NB4 (cell line): Measurements from ENCODE around the gene MYLK.
"Not testable (repeated sequence)": the region's sequence is repeated elsewhere in the genome, so short reads cannot be mapped to it uniquely, and the experiment has no call there.

Source experiments
- DNase-seq: peaks from one replicate; pipeline ENCODE4 v3.0.0; 2010; ENCODE audit warnings: low read depth
- H3K4me3 ChIP-seq: one replicate; pipeline ENCODE4 v1.5.1; 2011; ENCODE audit warnings: mild to moderate bottlenecking, low read depth, low read length, moderate library complexity
- CTCF ChIP-seq: IDR thresholded peaks from one replicate; pipeline ENCODE4 v1.5.1; 2012; ENCODE audit warnings: low read depth, low read length
- MAX ChIP-seq: IDR thresholded peaks from 2 replicates; pipeline ENCODE4 v1.6.1; 2011; ENCODE audit warnings: low read depth, low read length
- MYC ChIP-seq: IDR thresholded peaks from 2 replicates; pipeline ENCODE4 v1.6.1; 2011; ENCODE audit warnings: low read depth, low read length
- POLR2A ChIP-seq: IDR thresholded peaks from 2 replicates; pipeline ENCODE4 v1.6.1; 2011; ENCODE audit warnings: mild to moderate bottlenecking; ENCODE audit not compliant: insufficient read length; ENCODE audit errors: extremely low read depth

The MYLK gene

GRCh38 chr3:123719061-123719756, 164.9 kb downstream of the MYLK start:
- not testable (repeated sequence) for H3K4me3 ChIP-seq
- TF ChIP-seq MYC (peak; percentile 33; the same call in 1 of the 2 replicates), MAX (peak; percentile 59), CTCF (peak; percentile 65)
- peak; percentile 70 for DNase-seq

GRCh38 chr3:123718108-123718507, 166.0 kb downstream of the MYLK start:
- no peak for TF ChIP-seq POLR2A
- TF ChIP-seq CTCF = no peak
- no peak for TF ChIP-seq MYC
- TF ChIP-seq MAX = no peak
- no peak for DNase-seq
- no peak overlapping the region for H3K4me3 ChIP-seq

- not testable (repeated sequence) for H3K4me3 ChIP-seq, DNase-seq
These were observed 166.7 kb downstream of the MYLK start for GRCh38 chr3:123717451-123717850.

GRCh38 chr3:123716411-123716810, 167.7 kb downstream of the MYLK start:
- DNase-seq = no peak
- TF ChIP-seq CTCF (no peak), MAX (no peak), POLR2A (no peak), MYC (no peak)
- H3K4me3 ChIP-seq = no peak overlapping the region

DNA sequence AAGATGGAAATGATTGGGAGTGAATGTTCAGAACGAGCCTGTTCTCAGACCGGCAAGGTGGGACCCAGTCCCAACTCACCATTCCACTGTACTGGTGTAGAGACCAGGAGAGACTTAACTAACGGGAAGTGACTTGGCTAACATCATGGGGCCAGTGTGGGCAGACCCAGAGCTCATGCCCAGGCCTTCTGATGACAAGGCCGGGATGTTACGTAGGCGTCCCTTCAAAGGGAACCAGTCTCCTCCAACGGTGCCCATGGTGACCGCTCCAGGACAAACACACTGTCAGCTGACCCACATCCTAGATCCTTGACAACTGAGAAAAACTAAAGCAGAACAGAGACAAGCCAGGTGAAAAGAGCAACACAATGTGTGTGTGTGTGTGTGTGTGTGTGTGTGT, 170.9 kb downstream of the MYLK start:
- TF ChIP-seq MYC (no peak), POLR2A (no peak), MAX (no peak), CTCF (no peak)
- DNase-seq = no peak
- H3K4me3 ChIP-seq = no peak overlapping the region

DNA sequence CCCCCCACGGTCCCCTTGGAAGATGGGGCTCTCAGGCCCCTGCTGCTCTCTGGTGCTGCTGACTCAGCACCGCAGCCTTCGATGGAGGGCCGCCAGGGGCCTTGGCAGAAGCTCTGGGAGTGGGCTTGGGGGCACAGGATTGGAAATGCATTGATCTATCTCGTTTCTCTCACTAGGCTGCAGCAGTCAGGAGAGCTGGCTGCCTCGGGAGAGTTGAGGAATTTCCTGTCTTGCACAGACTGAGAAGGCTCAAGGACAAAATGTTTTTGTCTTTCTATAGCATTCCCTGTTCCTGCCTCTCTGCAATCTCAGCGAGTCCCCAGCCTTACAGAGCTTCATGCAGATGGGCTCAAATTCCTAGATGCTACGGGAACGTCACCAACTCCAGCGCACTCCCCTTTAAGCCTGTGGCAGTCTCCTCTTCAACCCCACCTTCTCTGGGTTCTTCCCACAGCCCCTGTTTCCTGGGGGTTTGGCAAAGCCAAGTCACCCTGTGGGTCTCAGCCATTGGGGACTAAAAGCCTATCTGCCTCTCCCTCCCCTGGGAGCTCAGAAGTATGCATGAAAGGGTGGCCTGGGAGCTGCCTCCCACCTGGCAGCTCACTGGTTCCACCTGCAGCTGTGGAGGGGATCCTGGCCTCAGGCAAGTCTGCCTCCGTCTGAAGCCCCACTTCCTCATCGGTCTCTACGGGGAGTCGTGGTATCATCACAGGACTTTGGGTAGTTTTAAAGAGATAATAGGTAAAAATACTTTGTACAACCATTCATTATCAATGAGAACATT, 171.9 kb downstream of the MYLK start:
- H3K4me3 ChIP-seq = no peak overlapping the region
- no peak for DNase-seq
- TF ChIP-seq POLR2A (no peak), MAX (no peak)
